NK-92 treated with Interleukin-12 subunit alpha and Interleukin-12 subunit beta, amount 100 ng/mL, for 24 hours (cell line): ENCODE measurements around the gene WDR62.

Experiments used
- DNase-seq: peaks from one replicate; lab custom pipeline; 2025; lab: John Stamatoyannopoulos, UW

Gene WDR62

DNA sequence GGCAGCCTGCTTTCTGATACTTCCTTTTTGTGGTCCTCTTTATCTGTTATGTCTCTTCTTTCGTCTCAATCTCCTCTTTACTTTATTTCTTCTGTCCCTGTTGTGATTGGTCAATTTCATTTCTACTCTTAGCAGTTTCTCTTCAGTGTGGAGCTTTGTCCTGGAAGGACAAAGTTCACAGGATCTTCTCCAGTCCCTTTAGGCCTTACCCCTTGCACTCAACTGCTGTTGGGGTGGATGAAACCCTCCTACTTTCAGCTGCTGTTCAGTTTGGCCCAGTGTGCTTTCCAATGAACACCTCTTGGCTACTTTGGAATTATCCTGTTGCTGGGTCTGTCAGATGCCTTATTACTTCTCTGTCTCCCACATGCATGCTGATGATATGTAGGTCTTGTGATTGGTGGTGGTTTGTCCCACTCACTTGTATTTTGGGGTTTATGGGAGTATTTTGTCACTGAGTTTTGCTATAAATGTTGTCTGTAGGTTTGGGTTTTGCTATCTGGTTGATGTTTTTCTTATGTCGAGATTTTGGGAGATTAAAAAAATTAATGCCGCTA, 24.8 kb downstream of the WDR62 start:
- DNase-seq: no peak

- DNase-seq: no peak
Measured at GRCh38 chr19:36081385-36081784, 26.7 kb downstream of the WDR62 start.

- no peak for DNase-seq
Measured at GRCh38 chr19:36081894-36082293, 27.2 kb downstream of the WDR62 start.

- DNase-seq: no peak
Measured at GRCh38 chr19:36082916-36083315, 28.2 kb downstream of the WDR62 start.

DNA sequence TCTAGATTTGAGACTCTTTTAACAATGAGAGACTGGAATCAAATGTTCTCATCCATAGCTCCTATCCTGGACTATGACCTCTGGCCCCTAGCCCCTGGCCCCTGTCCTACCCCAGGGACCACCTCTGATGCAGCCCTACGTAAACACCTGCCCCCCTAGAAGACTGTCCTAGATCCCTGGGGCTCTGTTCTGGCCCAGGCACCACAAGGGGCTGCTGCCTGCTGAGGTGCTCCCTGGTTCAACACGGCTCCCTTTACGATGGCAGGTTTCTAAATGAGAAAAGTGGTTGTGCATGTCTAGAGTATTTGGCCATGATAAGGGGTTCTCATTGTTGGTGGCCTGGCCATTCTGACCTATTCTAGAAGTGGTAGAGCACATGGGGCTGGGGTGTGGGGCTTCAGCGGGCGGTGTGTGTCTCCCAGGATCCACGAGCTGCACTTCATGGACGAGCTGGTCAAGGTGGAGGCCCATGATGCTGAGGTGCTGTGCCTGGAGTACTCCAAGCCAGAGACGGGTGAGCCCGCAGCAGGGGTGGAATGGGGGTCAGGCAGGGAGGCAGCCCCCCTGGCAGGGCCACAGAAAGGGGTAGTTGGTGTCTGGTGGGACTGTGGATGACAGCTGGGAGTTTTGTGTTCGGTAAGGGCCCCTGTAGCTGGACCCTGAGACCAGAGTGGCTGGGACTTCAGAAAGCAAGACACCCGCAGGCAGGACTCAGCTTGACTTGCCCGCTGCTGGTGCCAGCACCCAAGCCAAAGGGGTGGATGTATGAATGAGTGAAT, 29.7 kb downstream of the WDR62 start:
- DNase-seq: no peak

DNA sequence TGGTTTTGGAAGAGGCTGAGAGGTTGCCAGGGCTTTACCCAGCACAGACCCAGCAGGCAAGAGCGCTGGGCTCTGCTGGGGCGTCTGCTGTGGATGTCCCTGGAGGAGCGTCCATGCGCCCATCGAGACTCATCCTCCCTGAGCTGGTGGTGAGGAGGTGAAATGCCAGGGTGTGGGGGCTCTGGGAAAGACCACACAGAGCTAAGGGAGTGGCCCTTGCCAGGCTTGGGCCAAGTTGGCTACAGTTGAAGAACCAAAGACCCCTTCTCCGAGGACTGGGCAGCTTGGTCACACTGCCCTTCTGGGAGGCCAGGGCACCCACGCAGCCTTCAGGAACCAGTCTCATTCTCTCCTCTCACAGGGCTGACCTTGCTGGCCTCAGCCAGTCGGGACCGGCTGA, 31.6 kb downstream of the WDR62 start:
- no peak for DNase-seq

GRCh38 chr19:36089847-36090246, 35.1 kb downstream of the WDR62 start:
- no peak for DNase-seq

DNA sequence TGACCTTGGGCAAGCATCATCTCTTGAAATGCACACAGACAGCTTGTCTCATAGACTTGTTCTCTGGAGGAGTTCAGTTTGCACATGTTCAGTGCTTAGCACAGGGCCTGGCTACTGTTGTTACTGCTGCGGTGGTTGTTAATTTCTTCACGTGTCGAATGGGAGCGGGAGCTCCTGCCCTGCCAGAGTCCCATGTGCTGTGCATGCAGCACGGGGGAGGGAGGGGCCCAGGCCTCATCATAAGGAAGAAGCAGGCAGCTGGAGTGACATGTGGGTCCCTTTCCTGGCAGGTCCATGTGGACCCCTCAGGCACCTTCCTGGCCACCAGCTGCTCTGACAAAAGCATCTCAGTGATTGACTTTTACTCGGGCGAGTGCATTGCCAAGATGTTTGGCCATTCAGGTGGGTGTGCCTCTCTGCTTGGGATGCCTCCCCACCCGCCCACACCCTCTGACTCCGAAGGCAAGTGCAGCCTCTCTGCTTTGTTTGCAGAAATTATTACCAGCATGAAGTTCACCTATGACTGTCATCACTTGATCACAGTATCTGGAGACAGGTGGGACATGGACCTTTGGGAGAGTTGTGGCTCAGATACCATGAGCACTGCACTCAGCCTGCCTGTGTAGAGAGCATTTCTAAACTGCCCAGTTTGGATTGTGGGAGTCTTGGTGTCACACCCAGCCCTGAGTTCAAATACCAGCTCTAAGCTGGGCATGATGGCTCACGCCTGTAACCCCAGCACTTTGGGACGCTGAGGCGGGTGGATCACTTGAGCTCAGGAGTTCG, 36.4 kb downstream of the WDR62 start:
- no peak for DNase-seq

- no peak for DNase-seq
Measured at GRCh38 chr19:36092566-36092965, 37.9 kb downstream of the WDR62 start.

DNA sequence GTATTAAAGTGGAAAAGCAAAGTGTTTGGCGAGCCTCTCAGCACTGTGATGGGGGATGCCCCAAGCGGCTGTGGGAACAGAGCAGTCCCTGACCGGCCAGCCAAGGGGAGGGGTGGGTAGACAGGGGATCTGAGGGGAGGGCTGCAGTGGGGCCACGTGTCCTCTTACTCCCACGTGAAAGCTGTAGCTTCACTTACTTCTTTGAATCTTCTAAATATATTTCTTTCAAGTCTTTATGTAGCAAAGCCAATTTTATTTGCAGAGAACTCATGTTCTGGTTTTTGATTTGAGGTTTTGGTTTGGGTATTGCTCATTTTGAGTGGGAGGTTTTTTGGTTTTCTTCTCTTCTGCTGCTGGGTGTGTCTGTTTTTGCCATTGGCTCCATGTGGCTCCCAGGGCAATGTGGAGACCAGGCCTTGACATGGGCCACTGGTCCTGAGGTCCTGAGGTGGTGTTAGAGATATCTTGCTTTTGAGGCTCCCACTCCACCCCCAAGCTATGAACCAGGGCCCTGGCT, 38.5 kb downstream of the WDR62 start:
- DNase-seq: no peak

- DNase-seq: no peak
Measured at GRCh38 chr19:36093687-36094086, 39.0 kb downstream of the WDR62 start.

DNA sequence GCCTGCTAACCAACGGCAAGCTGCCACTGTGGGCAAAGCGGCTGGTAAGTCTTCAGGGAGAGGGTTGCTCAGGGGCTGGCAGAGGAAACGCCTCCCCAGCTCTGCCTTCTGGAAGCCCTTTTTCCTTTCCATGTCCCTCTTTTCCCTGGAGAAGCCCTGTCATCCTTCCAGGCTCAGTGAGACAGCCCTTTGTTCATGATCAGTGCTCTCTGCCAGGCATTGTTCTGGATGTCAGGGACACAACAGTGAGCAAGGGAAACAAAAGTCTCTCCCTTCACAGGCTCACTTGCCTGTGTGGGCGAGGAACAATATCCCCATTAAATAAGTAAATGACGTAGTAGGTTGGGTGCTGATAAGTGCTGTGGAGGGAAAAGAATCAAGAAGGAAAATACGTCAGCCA, 42.3 kb downstream of the WDR62 start:
- no peak for DNase-seq

DNA sequence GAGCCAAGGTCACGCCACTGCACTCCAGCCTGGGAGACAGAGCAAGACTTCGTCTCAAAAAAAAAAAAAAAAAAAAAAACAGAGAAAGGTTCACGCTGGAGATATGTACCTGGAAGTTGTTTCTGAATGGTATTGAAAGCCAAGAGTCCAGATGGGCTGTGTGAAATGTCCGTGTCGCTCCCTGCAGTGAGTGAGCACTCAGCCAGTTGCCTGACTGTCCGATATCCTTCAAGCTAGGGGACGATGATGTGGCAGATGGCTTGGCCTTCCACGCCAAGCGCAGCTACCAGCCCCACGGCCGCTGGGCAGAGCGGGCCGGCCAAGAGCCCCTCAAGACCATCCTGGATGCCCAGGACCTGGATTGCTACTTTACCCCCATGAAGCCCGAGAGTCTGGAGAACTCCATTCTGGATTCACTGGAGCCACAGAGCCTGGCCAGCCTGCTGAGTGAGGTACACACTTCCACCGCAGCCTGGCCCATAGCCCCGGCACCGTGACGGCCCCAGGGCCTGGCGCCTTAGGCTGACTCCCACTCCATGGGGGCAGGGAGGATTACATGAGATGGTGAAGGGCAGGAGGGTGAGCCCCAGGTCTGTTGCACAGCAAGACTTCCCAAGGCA, 44.6 kb downstream of the WDR62 start:
- no peak for DNase-seq

DNA sequence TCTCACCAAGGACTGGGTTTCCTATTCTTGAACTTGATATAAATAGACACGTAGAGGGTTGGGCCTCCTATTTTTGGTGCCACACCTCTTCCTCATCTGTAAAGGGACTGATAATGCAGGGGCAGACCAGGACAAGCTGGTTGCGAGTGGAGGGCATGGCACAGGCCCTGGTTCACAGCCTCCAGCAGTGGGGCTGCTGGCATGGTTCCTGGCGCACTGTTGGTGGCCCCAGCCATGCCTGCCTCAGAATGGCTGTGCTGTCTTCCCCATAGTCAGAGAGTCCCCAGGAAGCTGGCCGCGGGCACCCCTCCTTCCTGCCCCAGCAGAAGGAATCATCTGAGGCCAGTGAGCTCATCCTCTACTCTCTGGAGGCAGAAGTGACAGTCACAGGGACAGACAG, 45.8 kb downstream of the WDR62 start:
- DNase-seq: no peak

GRCh38 chr19:36101550-36102327, 47.0 kb downstream of the WDR62 start:
- no peak for DNase-seq

DNA sequence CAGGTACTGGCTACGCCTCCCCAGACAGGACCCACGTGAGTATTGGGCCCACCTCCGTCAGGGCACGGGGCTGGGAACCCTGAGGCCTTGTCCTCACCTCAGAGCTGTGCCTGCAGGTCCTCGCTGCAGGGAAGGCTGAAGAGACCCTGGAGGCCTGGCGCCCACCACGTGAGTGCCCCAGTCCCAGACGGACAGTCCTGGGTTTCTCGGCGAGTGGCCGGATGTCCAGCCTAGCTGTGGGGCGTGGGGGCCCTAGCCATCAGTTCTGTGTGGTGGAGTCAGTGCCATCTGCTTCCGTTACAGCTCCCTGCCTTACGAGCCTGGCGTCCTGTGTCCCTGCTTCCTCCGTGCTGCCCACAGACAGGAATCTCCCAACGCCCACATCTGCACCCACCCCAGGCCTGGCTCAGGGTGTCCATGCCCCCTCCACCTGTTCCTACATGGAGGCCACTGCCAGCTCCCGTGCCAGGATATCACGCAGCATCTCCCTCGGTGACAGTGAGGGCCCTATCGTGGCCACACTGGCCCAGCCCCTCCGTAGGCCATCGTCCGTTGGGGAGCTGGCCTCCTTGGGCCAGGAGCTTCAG, 48.4 kb downstream of the WDR62 start:
- no peak for DNase-seq

- DNase-seq: no peak
Measured at GRCh38 chr19:36103842-36104552, 49.3 kb downstream of the WDR62 start.

DNA sequence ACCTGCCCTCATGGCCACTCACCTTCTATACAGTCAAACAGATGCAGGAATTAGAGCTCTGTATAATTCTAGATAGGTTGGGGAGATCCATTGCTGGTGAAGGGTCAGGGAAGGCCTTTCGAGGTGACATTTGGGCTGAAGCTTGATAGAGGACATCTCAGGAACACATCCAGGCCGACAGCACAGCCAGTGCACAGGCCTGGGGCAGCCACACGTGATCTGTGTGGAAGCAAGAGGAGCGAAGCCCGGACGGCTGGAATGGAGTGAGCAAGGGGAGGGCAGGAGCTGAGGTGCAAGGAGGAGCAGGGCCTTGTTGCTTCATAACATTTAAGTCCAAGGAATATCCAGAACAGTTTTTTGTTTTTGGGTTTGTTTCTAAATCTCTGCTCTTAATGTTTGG, 51.7 kb downstream of the WDR62 start:
- DNase-seq: no peak

GRCh38 chr19:36106991-36107390, 52.3 kb downstream of the WDR62 start:
- no peak for DNase-seq

- no peak for DNase-seq
Measured at GRCh38 chr19:36108684-36109083, 54.0 kb downstream of the WDR62 start.
